Measurements from ENCODE around the gene GTF2I.
"Not testable (repeated sequence)": the region's sequence is repeated elsewhere in the genome, so short reads cannot be mapped to it uniquely, and the experiment has no call there.

GTF2I gene

DNA sequence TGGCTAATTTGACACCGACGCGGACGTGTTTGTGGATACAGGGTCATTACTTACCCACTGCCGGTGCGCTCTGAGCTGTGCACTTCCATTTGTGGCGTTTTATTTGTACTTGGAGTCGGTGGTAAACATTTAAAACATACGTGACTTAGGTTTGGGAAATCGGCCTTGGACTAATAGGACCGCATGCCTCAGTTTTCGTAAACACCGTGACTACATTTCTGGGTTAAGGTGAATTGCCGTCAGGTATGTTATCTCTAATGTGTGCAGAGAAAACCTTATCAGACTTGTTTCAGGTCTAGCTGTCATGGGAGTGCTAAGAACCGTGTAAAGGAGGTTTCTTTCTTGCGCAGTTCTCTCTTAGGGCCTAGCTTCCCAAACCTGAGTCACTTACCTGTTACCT lies 64.6 kb downstream of the GTF2I start:
- Histone ChIP-seq H3K36me3 (replicated peaks) (peaks cover 28% of the 10 kb centered on the region), H3K4me3 (ENCODE audit: low read depth, low read length) (no peak overlapping the region), H3K27ac (no peak overlapping the region), H3K27me3 (replicated peaks) (no peaks in the 10 kb centered on the region)
- in situ Hi-C loops (cut with HindIII; ENCODE audit: low pct_ligation_motif_present, low sequenced_read_pairs) = no loop called here
- TF ChIP-seq, protein P1, sequence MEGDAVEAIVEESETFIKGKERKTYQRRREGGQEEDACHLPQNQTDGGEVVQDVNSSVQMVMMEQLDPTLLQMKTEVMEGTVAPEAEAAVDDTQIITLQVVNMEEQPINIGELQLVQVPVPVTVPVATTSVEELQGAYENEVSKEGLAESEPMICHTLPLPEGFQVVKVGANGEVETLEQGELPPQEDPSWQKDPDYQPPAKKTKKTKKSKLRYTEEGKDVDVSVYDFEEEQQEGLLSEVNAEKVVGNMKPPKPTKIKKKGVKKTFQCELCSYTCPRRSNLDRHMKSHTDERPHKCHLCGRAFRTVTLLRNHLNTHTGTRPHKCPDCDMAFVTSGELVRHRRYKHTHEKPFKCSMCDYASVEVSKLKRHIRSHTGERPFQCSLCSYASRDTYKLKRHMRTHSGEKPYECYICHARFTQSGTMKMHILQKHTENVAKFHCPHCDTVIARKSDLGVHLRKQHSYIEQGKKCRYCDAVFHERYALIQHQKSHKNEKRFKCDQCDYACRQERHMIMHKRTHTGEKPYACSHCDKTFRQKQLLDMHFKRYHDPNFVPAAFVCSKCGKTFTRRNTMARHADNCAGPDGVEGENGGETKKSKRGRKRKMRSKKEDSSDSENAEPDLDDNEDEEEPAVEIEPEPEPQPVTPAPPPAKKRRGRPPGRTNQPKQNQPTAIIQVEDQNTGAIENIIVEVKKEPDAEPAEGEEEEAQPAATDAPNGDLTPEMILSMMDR (IDR thresholded peaks at IDR 0.05; ENCODE audit: low read depth, low read length, missing control alignments) = no peak
- DNase-seq = no peak

DNA sequence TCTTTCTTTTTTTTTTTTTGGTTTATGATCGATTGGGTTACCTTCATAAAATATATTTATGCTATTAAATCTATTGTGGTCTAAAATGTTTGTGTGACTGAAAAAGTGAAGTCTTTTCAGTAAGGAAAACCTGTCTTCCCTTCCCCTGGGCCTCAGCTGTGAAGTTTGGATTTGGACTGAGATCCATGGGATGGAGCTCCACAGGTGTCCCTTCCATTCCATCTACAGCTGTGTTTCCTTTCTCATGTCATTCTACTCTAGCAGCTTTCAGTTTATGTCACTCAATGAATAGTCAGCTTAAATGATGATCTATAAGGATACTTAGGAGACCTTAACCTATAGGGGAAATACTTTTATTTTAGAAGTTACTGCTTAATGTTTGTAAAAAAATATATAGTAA lies 68.3 kb downstream of the GTF2I start:
- H3K27me3 ChIP-seq (replicated peaks) = no peaks in the 10 kb centered on the region
- in situ Hi-C loops (cut with HindIII; ENCODE audit: low pct_ligation_motif_present, low sequenced_read_pairs) = no loop called here
- no peak for DNase-seq
- H3K4me3 ChIP-seq (ENCODE audit: low read depth, low read length) = no peak overlapping the region
- TF ChIP-seq, protein P1 (IDR thresholded peaks at IDR 0.05; ENCODE audit: low read depth, low read length, missing control alignments) = no peak
- no peak overlapping the region for H3K27ac ChIP-seq
- H3K36me3 ChIP-seq (replicated peaks) = peaks cover 19% of the 10 kb centered on the region

DNA sequence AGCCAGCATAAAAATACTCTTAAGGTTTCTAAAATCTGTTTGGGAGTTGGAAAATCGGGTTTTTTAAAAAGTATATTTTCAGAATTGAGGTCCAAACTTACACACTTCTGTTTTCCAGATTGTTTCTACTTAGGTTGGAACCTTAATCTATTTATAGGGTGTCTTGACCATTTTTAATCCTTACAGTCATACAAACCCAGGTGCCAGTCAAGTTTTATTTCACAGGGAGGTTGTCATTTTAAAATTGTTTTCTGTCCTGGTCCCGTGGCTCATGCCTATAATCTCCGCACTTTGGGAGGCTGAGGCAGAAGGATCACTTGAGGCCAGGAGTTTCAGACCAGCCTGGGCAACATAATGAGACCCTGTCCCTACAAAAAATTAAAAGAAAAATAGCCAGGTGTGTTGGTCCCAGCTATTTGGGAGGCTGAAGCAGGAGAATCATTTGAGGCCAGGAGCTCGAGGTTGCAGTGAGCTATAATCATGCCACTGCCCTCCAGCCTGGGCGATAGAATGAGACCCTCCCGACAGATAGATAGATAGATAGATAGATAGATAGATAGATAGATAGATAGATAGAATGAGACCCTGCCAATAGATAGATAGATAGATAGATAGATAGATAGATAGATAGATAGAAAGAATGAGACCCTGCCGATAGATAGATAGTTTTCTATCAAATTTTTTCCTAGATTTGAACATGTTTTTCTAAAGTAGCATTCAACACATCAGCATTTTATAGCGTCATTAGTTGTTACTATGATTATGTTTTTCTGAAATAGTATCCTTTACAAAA lies 69.0 kb downstream of the GTF2I start:
- DNase-seq = no peak
- in situ Hi-C loops (cut with HindIII; ENCODE audit: low pct_ligation_motif_present, low sequenced_read_pairs) = no loop called here
- TF ChIP-seq, protein P1 (IDR thresholded peaks at IDR 0.05; ENCODE audit: low read depth, low read length, missing control alignments) = no peak
- Histone ChIP-seq H3K27ac (no peak overlapping the region), H3K4me3 (ENCODE audit: low read depth, low read length) (no peak overlapping the region), H3K36me3 (replicated peaks) (peaks cover 15% of the 10 kb centered on the region), H3K27me3 (replicated peaks) (no peaks in the 10 kb centered on the region)

DNA sequence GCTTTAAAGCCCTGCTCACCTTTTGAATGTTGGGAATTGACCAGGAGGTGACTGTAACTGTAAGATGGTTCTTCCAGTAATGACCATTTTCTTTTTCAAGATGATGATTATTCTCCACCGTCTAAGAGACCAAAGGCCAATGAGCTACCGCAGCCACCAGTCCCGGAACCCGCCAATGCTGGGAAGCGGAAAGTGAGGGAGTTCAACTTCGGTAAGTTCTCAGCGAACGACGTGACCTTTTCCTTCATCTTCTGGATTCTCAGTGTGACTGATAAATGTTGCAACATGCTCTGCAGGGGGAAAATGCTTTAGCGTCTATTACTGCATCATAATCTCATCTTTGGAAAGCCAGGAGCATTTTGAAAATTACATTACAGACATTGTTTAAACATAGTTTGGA lies 71.2 kb downstream of the GTF2I start:
- in situ Hi-C loops (cut with HindIII; ENCODE audit: low pct_ligation_motif_present, low sequenced_read_pairs); H3K4me3 ChIP-seq (ENCODE audit: low read depth, low read length); H3K36me3 ChIP-seq (replicated peaks); H3K27me3 ChIP-seq (replicated peaks); H3K27ac ChIP-seq; DNase-seq: not testable (repeated sequence)

DNA sequence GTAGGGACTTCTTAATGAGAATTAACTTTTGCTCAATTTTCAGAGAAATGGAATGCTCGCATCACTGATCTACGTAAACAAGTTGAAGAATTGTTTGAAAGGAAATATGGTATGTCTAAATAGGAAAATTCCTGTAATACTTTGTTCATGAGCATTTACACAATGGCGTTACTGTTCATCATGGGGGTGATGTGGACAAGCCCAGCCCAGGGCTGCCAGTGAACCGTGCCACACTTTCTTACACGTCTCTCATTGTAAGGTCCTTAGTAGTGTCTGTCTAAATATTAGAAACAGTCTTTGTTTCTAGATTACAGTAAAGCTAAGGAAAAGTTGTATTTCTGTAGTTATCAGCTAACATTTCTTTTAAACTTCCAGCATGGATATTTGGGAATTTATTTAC lies 72.7 kb downstream of the GTF2I start:
- H3K36me3 ChIP-seq (replicated peaks); in situ Hi-C loops (cut with HindIII; ENCODE audit: low pct_ligation_motif_present, low sequenced_read_pairs); H3K27ac ChIP-seq; H3K27me3 ChIP-seq (replicated peaks); DNase-seq; H3K4me3 ChIP-seq (ENCODE audit: low read depth, low read length): not testable (repeated sequence)

DNA sequence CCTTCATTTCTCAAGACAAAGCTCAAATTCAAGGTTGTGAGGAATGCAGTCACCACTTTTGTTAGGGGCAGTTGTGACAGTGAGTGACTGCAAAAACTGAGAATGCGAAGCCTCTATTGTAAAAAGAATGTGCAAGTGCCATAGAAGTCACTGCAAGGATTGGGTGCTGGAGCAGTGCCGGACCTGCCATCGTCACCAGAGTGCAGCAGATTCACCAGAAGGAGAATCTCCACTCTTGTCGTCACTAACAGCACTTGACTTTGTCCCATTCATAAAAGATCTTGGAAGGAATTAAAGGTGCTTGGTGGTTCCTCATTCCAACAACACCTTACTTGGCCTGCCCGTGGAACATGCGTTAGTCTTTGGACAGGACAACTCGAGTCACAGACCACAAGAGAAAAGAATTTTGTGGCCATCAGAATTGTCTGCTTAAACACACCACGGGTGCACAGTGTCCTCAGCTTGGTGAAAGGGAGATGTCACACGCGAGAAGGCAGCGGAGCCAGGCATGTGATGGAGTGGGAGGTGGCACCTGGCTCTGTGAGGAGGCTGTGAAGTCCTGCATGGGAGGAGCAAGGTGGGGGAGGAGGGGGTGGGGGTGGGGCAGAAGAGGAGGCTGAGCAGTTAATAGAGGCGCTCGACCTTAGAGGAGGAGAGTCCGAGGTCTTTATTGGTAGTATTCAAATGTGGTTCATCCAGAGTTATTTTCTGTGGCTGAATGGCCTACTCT lies 82.6 kb downstream of the GTF2I start:
- in situ Hi-C loops (cut with HindIII; ENCODE audit: low pct_ligation_motif_present, low sequenced_read_pairs); H3K27ac ChIP-seq; H3K36me3 ChIP-seq (replicated peaks); H3K27me3 ChIP-seq (replicated peaks); H3K4me3 ChIP-seq (ENCODE audit: low read depth, low read length); DNase-seq: not testable (repeated sequence)

DNA sequence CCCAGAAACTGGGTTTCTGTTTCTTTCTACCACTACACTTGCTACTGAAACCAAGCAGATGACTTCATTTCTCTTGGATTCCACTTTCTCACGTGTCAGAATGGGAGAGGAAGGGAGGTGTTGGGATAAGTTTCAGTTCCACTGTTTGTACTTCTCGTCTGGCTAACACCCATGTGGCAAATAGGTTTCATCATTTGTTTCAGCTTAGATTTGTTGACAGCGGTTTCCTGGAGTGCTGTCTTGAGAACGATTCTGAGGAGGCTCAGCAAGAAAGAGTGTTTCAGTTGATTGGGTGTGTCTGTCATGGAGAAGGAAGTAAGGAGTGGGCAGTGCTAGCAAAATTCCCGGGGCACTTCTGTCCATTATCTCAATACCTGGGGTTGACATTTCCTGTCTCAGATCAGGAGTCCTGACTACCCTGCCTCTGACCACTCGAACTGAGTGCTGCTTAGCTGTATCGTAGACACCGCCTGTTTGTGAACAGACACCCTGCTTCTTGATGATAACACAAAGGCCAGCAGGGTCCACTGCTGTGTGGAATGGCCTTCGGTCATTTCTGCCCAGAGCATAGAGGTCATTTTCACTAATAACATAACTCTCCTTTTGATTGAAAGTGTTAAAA lies 86.5 kb downstream of the GTF2I start:
- H3K27me3 ChIP-seq (replicated peaks); H3K27ac ChIP-seq; H3K36me3 ChIP-seq (replicated peaks); DNase-seq; H3K4me3 ChIP-seq (ENCODE audit: low read depth, low read length); in situ Hi-C loops (cut with HindIII; ENCODE audit: low pct_ligation_motif_present, low sequenced_read_pairs): not testable (repeated sequence)

DNA sequence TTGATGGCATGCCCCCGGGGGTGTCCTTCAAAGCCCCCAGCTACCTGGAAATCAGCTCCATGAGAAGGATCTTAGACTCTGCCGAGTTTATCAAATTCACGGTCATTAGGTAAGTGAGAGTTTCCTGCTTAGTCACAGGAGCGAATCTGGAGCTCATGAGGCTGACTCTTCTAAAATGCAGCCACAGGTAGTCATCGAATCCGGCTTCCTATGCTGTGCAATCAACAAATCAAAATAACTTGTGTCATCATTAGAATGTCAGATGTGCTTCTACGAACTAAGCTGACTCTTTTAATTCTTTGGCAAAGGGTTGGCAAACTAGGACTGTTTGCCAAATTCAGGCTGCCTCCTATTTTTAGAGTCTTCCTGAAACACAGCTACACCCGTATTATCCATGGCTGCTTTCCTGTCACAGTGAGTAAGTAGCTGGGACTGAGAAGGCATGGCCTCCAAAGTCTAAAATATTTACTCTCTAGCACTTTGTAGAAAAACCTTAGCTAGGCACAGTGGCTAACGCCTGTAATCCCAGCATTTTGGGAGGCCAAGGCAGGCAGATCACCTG lies 96.5 kb downstream of the GTF2I start:
- H3K4me3 ChIP-seq (ENCODE audit: low read depth, low read length); H3K27me3 ChIP-seq (replicated peaks); in situ Hi-C loops (cut with HindIII; ENCODE audit: low pct_ligation_motif_present, low sequenced_read_pairs); DNase-seq; H3K27ac ChIP-seq; H3K36me3 ChIP-seq (replicated peaks): not testable (repeated sequence)

DNA sequence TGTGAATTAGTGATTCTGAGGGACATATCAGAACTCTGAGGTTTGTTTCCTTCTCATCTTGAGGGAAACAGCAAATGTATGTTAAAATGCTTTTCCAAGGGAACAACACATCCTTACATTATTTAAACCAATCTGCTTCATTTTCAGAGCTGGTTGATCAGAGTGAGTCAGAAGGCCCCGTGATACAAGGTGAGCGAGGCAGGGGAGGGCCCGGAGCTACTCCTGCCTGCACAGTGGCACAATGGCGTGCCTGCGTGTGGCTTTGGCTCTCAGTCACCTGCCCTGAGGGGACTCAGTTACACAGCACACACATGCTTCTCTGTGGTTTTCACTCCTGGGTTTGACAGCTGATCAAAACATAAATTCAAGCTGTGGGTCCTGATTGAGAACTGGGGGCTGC lies 99.2 kb downstream of the GTF2I start:
- in situ Hi-C loops (cut with HindIII; ENCODE audit: low pct_ligation_motif_present, low sequenced_read_pairs); H3K36me3 ChIP-seq (replicated peaks); H3K27ac ChIP-seq; H3K4me3 ChIP-seq (ENCODE audit: low read depth, low read length); H3K27me3 ChIP-seq (replicated peaks); DNase-seq: not testable (repeated sequence)

DNA sequence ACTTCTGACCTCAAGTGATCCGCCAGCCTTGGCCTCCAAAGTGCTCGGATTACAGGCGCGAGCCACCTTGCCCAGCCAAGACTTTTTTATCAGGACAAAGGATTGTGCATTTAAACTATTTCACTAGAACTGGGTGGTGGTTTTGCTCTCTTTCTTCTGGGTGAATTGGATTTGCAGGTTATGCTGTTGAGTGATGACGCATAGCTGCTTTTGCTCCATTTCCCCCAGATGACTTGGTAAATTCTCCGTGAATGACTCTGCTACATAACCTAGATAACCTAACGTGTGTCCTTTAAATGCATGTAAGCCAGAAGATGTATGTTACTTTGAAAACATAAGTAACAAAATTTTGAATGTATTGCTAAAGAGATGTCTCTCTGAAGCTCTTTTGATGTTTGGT lies 100.8 kb downstream of the GTF2I start:
- H3K36me3 ChIP-seq (replicated peaks); in situ Hi-C loops (cut with HindIII; ENCODE audit: low pct_ligation_motif_present, low sequenced_read_pairs); H3K27me3 ChIP-seq (replicated peaks); H3K27ac ChIP-seq; DNase-seq; H3K4me3 ChIP-seq (ENCODE audit: low read depth, low read length): not testable (repeated sequence)

DNA sequence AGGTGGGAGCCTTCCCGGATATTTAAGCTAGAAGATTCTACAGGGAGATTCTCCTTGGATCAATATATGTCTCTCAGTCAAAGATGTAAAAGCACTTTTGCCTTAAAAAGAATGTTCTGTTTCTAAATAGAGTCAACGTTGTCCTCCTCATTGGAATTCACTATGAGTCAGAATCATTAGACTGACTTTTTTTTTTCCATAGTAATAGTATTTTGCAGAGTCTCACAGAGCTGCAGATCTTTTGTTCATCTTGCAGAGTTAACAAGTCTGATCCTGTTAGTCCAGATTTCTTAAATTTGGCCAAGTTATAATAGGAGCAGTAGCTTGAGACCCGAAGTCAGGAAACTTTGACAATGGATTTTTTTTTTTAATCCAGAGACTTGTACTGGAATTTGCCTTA lies 101.5 kb downstream of the GTF2I start:
- DNase-seq; in situ Hi-C loops (cut with HindIII; ENCODE audit: low pct_ligation_motif_present, low sequenced_read_pairs); H3K4me3 ChIP-seq (ENCODE audit: low read depth, low read length); H3K27me3 ChIP-seq (replicated peaks); H3K27ac ChIP-seq; H3K36me3 ChIP-seq (replicated peaks): not testable (repeated sequence)
